Body of pancreas (tissue), 4 donors: ENCODE measurements around the gene LRRC4. TPM values are rescaled to one million over a fixed set of nuclear protein-coding genes. Genes with fewer than 3 reads are reported as not detected.

Source experiments
- ATAC-seq: fragments of 150-250 bp; one replicate; pipeline ENCODE4 v1.9.1; 2016
- DNase-seq, 4 donors: peaks; one replicate each; pipeline ENCODE4 v3.0.0-alpha.2; 2019
- H3K27ac ChIP-seq, 4 donors: fragments of 200-600 bp; sonication (generic); 1 replicate in 3 of 4; 2 replicates in 1 of 4; pipeline versions ENCODE4 v1.5.1 to v1.6.1; 2016 to 2019; ENCODE audit warnings: mild to moderate bottlenecking in 1 of 4, mixed read lengths in 1 of 4, moderate library complexity in 1 of 4
- H3K27me3 ChIP-seq, 2 donors: fragments of 200-600 bp; sonication (generic); one replicate each; pipeline ENCODE4 v1.6.0; 2016; ENCODE audit warnings: mild to moderate bottlenecking in 1 of 2
- H3K36me3 ChIP-seq, 2 donors: fragments of 200-600 bp; sonication (generic); replicated peaks in 1 of 2; 2 replicates each; pipeline ENCODE4 v1.5.1; 2016; ENCODE audit warnings: low read depth in 2 of 2; ENCODE audit not compliant: insufficient read depth in 1 of 2
- H3K4me1 ChIP-seq: fragments of 200-600 bp; sonication (generic); one replicate; pipeline ENCODE4 v1.6.0; 2016
- H3K4me3 ChIP-seq, 2 donors: fragments of 200-600 bp; sonication (generic); 1 replicate in 1 of 2; 2 replicates in 1 of 2; pipeline ENCODE4 v1.5.1; 2016 to 2019
- H3K9me3 ChIP-seq, 3 donors: fragments of 200-600 bp; sonication (generic); 1 replicate in 2 of 3; 2 replicates in 1 of 3; pipeline ENCODE4 v1.5.1; 2016
- POLR2A ChIP-seq, 3 donors: fragments of 450-650 bp; IDR thresholded peaks; one replicate each; pipeline ENCODE4 v1.6.1; 2016; ENCODE audit warnings: antibody characterized with exemption in 3 of 3, mild to moderate bottlenecking in 2 of 3
- WGBS, 2 donors: methylation state at CpG; one replicate each; pipeline ENCODE4 v1.1.5; 2017; 5-methylcytosine and 5-hydroxymethylcytosine counted together
- intact Hi-C: fragments of 100-400 bp; cut with DNase I; formaldehyde crosslinking; loops from one replicate; pipeline ENCODE4 v1.15.1; 2023
- total RNA-seq, 2 donors: library from RNA; depleted of rRNA; stranded (reverse); fragments of >200 nt; gene quantifications; one replicate each; pipeline ENCODE4 v1.1.0, GENCODE V29; 2016
- TF ChIP-seq, protein P1 (sequence below), 7 experiments: fragments of 450-650 bp in 4 of 7; fragments of 200-600 bp in 3 of 7; sonication (generic) in 3 of 7; IDR thresholded peaks; one replicate each; pipeline ENCODE4 v1.5.1; 2016 to 2019; ENCODE audit warnings: antibody characterized with exemption in 7 of 7

The LRRC4 gene
- total RNA-seq, 2 donors from 2014 or later = under 0.01 to 0.33 TPM

DNA sequence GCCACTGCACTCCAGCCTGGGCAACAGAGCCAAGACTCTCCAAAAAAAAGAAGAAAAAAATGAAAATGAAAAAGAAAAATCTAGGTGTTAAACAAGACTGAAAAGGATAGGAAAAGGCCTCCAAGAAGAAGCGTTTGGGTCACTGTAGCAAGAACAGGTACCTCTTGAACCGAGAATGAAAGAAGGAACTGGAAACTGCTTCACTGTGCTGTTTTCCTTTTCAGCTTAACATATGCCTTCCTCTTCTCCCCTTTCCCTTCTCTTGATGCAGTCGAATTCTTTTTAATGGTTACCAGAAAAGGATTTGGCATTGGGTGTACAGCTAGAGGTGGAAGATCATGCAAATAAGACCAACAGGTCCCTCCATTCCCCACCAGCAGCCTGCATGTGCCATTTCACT is 28.1 kb downstream of the LRRC4 start:
- no peaks in the 10 kb centered on the region for H3K27me3 ChIP-seq
- no peak for DNase-seq
- no peak for ATAC-seq
- H3K27ac ChIP-seq = no peak overlapping the region
- WGBS, 2 donors = 83 to 87% methylated on average over 3 of the region's 3 CpGs
- no peaks in the 10 kb centered on the region for H3K9me3 ChIP-seq
- H3K4me3 ChIP-seq = no peak overlapping the region
- H3K36me3 ChIP-seq = no peaks in the 10 kb centered on the region
- TF ChIP-seq, protein P1, sequence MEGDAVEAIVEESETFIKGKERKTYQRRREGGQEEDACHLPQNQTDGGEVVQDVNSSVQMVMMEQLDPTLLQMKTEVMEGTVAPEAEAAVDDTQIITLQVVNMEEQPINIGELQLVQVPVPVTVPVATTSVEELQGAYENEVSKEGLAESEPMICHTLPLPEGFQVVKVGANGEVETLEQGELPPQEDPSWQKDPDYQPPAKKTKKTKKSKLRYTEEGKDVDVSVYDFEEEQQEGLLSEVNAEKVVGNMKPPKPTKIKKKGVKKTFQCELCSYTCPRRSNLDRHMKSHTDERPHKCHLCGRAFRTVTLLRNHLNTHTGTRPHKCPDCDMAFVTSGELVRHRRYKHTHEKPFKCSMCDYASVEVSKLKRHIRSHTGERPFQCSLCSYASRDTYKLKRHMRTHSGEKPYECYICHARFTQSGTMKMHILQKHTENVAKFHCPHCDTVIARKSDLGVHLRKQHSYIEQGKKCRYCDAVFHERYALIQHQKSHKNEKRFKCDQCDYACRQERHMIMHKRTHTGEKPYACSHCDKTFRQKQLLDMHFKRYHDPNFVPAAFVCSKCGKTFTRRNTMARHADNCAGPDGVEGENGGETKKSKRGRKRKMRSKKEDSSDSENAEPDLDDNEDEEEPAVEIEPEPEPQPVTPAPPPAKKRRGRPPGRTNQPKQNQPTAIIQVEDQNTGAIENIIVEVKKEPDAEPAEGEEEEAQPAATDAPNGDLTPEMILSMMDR (IDR thresholded peaks at IDR 0.05) = no peak
- no peak for TF ChIP-seq POLR2A (IDR thresholded peaks at IDR 0.05)
- intact Hi-C loops = no loop called here
- H3K4me1 ChIP-seq = peaks cover 59% of the 10 kb centered on the region

DNA sequence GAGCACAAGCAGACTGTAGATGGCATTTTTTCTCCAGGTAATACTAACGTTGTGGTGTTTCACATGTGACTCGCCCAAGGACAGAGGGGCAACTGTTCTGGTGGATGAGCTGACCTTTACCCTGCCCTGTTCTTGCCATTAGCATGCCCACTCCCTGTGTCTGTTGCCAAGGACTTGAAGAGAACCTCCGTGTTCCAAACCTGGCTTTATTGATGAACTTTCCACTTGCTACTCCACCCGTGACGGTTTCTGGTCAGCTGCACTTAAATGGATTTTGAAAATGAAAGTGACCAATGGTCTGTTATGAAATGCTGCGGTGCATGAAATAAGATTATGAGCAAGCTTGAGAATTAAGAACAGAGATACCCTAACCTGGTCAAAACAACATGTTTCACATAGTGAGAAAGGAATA is 30.4 kb downstream of the LRRC4 start:
- intact Hi-C loops = no loop called here
- no peak overlapping the region for H3K27ac ChIP-seq
- no peak for DNase-seq
- WGBS, 2 donors = 57 to 73% methylated on average over 6 of the region's 6 CpGs
- peaks cover 37% of the 10 kb centered on the region for H3K4me1 ChIP-seq
- ATAC-seq = no peak
- no peaks in the 10 kb centered on the region for H3K36me3 ChIP-seq
- H3K9me3 ChIP-seq = no peaks in the 10 kb centered on the region
- H3K4me3 ChIP-seq = no peak overlapping the region
- no peaks in the 10 kb centered on the region for H3K27me3 ChIP-seq
- TF ChIP-seq, protein P1 (IDR thresholded peaks at IDR 0.05) = no peak
- no peak for TF ChIP-seq POLR2A (IDR thresholded peaks at IDR 0.05)

DNA sequence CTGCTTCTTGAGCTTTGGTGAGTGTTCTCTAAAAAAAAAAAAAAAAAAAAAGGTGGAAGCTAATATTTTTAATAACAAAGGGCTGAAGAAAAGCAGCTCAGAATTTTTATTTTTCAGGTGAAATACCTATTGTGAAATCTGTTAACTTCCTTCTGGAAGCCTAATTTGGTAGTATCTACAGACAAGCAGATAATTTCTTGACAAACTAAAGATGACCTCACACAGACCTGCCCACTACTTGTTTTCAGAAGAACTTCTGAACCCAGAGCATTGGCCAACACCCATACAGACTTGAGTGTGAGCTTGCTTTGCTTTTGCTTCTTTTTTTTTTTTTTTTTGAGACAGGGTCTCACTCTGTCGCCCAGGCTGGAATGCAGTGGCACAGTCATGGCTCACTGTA is 31.2 kb downstream of the LRRC4 start:
- DNase-seq (no peak), ATAC-seq (no peak)
- Histone ChIP-seq H3K9me3 (no peaks in the 10 kb centered on the region), H3K4me1 (peaks cover 29% of the 10 kb centered on the region), H3K27ac (no peak overlapping the region), H3K36me3 (no peaks in the 10 kb centered on the region), H3K4me3 (no peak overlapping the region), H3K27me3 (no peaks in the 10 kb centered on the region)
- intact Hi-C loops = no loop called here
- no peak for TF ChIP-seq POLR2A (IDR thresholded peaks at IDR 0.05)
- TF ChIP-seq, protein P1 (IDR thresholded peaks at IDR 0.05) = no peak
- WGBS, 2 donors = 100% methylated on average over 1 of the region's 1 CpG

DNA sequence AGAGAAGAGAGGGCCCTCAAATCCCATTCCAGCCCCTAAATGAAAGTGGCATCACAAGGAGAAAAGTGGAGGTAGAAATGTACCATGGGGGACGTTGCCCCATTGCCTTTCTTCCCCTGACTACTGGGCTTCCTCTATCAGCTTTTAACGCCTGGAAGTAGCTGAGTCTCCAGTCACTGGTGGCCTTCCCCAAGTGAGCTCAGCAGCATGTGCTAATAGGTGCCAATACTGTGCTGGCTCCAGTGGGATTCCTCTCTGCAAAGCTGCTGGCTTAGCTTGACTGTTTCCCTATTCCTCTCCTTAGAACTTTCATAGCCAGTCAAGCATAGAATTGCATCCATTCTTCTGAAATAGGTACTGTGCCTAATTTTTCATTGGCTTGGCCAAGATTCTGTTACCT is 32.6 kb downstream of the LRRC4 start:
- Histone ChIP-seq H3K4me1 (peaks cover 17% of the 10 kb centered on the region), H3K4me3 (no peak overlapping the region), H3K27me3 (no peaks in the 10 kb centered on the region), H3K9me3 (no peaks in the 10 kb centered on the region), H3K27ac (no peak overlapping the region), H3K36me3 (no peaks in the 10 kb centered on the region)
- ATAC-seq (no peak), DNase-seq (no peak)
- intact Hi-C loops = no loop called here
- WGBS, 2 donors = 63 to 74% methylated on average over 2 of the region's 2 CpGs
- TF ChIP-seq, protein P1 (IDR thresholded peaks at IDR 0.05) = no peak
- no peak for TF ChIP-seq POLR2A (IDR thresholded peaks at IDR 0.05)

DNA sequence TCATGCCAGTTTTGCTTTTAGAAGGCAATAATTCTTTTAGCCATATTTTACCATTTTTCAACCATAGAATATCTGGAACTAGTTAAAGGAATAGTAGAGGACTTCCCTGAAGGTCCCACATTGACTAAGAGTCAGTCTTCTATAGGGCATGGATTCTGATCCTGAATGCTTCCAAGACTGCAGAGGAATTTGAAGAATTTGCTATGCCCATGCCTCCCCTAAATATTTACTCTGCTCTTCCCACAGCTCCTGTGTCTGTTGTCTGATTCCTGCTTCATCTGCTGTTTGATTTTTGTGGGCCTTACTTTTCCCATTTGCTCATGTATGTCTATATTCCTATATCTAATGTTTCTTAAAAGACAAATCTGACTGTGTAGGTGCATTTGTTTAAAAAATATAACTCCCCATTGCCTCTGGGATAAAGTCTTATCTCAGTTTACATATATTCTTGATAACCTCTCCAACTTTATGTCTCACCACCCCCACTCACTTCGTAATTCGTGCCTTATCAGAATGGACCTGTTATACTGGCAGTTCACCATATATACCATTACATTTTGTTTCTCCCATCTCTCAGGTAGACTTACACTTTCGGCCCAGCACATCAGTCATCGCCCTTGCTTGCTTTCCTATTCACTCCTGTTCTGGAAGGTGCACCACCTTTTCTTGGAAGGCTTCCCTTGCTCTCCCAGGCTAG is 33.9 kb downstream of the LRRC4 start:
- Histone ChIP-seq H3K4me3 (no peak overlapping the region), H3K27ac (no peak overlapping the region), H3K4me1 (peaks cover 12% of the 10 kb centered on the region), H3K9me3 (no peaks in the 10 kb centered on the region), H3K27me3 (no peaks in the 10 kb centered on the region), H3K36me3 (no peaks in the 10 kb centered on the region)
- ATAC-seq (no peak), DNase-seq (no peak)
- 48 to 73% methylated on average over 4 of the region's 4 CpGs for WGBS, 2 donors
- intact Hi-C loops = no loop called here
- TF ChIP-seq, protein P1 (IDR thresholded peaks at IDR 0.05) = no peak
- TF ChIP-seq POLR2A (IDR thresholded peaks at IDR 0.05) = no peak
